Brain microvascular endothelial cell (primary cell): ENCODE data around the gene MAP10.

Source experiments
- DNase-seq: peaks from one replicate; pipeline ENCODE4 v3.0.0-alpha.2; 2020
- H3K27ac ChIP-seq: fragments of 250-450 bp; sonication (Bioruptor Pico); 2 replicates; pipeline ENCODE4 v1.5.1; 2020; ENCODE audit warnings: mild to moderate bottlenecking, moderate library complexity
- H3K27me3 ChIP-seq: fragments of 250-450 bp; sonication (Bioruptor Pico); replicated peaks from 2 replicates; pipeline ENCODE4 v1.5.1; 2020; ENCODE audit warnings: mild to moderate bottlenecking
- H3K36me3 ChIP-seq: fragments of 250-450 bp; sonication (Bioruptor Pico); replicated peaks from 2 replicates; pipeline ENCODE4 v1.5.1; 2020; ENCODE audit warnings: mild to moderate bottlenecking
- H3K4me3 ChIP-seq: 2 replicates; pipeline ENCODE4 v1.5.1; 2011; ENCODE audit warnings: low read depth, mild to moderate bottlenecking, control low read depth, low read length, moderate library complexity
- CTCF ChIP-seq: IDR thresholded peaks from 2 replicates; pipeline ENCODE4 v1.5.1; 2011; ENCODE audit warnings: low read depth, mild to moderate bottlenecking, moderate library complexity, low read length, control low read depth, inconsistent platforms; ENCODE audit errors: missing control alignments
- in situ Hi-C: cut with HindIII; loops from 2 replicates; pipeline ENCODE4 v1.10.0; 2017; ENCODE audit warnings: low sequenced_read_pairs, low pct_ligation_motif_present

Gene MAP10

GRCh38 chr1:232853994-232854797 is 49.0 kb downstream of the MAP10 start:
- DNase-seq, result no peak
- Histone ChIP-seq H3K27me3 (no peaks in the 10 kb centered on the region), H3K4me3 (no peak overlapping the region), H3K36me3 (no peaks in the 10 kb centered on the region), H3K27ac (no peak overlapping the region)
- in situ Hi-C loops, result no loop called here
- no peak for TF ChIP-seq CTCF

- Histone ChIP-seq H3K4me3 (no peak overlapping the region), H3K27me3 (no peaks in the 10 kb centered on the region), H3K36me3 (no peaks in the 10 kb centered on the region), H3K27ac (no peak overlapping the region)
- in situ Hi-C loops, result no loop called here
- no peak for TF ChIP-seq CTCF
- DNase-seq, result no peak
These were observed 49.6 kb downstream of the MAP10 start for GRCh38 chr1:232854798-232855159.

- no peaks in the 10 kb centered on the region for H3K36me3 ChIP-seq
- no peak overlapping the region for H3K4me3 ChIP-seq
- no peak overlapping the region for H3K27ac ChIP-seq
- no peak for TF ChIP-seq CTCF
- DNase-seq, result no peak
- in situ Hi-C loops, result no loop called here
- H3K27me3 ChIP-seq, result no peaks in the 10 kb centered on the region
These were observed 51.3 kb downstream of the MAP10 start for GRCh38 chr1:232856541-232856940.
